Limb (tissue), 2 donors: ENCODE results near the gene DHX8.
A peak's percentile ranks its signal among the peaks of the same experiment; 100 is the strongest.

Experiments
- DNase-seq, 2 donors: peaks; one replicate each; pipeline ENCODE4 v3.0.0-alpha.2; 2016; ENCODE audit errors: extremely low spot score in 2 of 2

The DHX8 gene

DNA sequence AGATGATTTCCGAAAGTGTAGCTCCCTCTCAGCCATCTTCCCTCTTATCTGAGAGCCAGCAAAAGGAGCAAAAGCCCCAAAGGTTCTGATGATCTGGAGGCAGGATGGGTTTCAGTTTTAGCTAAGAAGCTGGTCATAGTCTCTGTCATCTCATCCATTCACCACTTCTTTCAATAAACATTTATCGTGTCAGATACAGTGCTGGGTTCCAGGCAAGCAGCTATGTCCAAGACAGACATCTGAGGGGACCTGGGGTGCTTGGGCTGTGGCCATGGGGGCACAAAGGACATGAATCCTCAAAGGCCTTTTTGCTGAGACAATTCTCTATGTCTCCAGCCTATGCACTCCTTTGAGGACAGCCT lies 63.4 kb downstream of the DHX8 start:
- no peak for DNase-seq

DNA sequence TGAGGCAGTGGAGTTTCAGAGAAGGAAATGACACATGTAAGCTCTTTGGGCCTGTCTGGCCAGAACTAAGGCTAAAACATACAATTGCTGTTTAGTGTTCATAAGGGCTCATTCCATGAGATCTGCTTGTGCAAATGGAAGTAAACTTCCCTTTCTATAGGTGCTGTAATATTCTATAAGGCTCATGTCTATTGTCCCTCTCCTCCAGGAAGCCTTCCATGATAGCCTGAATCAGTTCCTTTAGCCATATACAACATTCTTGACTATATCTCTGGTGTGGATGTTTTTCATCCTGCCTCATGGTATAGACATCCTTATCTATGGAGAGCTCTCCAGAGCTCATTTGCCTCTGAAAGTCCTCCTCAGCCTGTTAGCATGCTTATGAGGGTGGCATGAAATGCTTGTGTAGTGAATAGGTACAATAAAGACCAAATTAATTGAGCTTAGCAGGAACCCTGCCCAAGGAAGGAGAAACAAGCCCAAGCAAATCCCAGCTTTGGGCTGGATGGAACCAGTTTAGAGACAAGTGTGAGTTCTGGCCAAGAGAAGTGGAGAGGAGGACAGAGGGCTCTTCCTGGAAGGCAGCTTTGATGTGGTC lies 64.0 kb downstream of the DHX8 start:
- DNase-seq: no peak

DNA sequence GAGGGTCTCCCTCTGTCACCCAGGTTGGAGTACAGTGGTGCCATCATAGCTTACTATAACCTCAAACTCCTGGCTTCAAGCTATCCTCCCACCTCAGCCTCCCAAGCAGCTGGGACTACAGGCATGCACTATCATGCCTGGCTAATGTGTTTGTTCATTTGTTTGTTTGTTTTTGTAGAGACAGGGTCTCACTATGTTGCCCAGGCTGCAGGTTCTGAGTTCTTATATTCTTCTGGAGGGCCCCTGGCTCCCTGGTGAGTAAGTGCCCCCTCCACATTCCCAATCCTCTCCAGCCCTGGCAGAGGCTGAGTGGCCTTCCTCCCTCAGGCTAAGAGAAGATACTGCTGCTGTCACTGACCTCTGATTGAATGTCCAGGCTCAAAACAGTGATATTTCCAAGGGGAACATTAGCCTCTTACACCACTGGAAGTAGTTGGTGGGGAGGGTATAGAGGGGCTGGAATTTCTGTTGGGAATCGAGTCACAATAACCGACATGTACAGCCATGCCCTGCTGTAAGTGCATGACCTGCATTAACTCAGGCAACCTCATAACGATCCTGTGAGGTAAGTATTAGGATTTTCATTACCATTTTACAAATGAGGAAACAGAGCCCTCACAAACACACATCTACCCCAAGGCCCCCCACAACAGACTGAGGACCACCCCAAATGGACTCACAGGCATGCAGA lies 65.1 kb downstream of the DHX8 start:
- no peak for DNase-seq

DNA sequence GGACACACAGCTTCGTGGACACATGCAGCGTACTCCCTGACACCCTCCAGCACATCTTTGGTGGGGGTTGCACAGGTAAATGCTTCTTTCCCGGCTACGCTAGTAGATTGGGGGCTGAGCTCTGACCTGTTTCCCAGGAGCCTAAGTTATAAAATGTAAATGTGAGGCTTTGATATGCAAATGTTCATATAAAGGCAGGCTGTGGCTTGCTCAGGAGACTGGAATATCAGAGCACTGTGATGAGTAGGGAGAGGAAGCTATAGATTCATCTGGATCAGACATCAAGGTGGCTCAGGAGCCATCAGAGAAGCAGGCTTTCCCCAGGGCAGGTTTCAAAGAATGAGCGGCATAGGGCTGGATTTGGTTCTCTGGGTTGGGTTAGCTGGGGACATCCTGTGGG lies 65.7 kb downstream of the DHX8 start:
- no peak for DNase-seq

DNA sequence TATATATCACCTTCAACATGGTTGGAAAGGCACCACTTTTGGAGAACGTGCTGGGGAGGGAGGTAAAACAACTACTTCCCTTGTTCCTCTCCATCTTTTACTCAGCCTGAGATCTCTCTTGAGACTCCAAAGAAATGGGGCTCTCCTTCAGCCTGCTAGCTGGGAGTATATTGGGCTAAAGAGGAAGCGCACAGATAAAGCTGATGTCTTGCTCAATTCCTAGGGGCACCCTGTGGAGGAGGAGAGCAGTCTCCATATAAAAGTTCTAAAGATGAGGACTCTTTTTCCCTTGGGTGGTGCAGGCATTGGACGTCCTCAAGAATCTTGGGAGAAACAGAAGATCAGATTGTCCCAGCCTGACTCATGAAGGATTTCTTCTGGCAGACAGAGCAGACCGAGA lies 67.0 kb downstream of the DHX8 start:
- no peak for DNase-seq

DNA sequence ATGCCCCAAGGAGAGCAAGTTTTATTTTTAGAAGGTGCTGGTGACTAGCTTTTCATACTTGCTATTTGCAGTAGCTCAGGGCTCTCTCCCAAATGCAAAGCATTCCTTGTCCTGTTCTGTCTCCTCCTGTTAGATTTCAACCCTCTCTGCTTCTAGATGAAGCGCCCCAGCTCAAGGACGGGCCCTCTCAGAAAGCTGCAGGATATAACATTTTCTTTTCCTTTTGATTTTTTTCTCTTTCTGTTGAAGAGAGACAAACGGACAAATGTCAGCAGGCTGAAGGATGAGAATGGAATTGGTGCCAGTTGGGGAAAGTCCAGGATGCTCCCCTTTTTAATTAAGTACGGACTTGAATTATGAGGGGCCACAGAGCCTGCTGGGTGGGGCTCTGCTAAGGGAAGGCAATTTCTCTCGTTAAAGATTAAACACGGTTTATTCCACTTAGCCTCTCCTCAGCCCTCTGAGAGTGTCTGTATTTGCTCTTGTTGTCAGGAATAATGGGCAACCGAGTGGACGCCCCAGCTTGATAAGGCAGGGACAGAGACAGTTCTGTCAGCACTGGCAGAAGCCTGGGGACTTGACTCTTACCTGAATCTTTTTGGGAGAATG lies 68.6 kb downstream of the DHX8 start:
- DNase-seq: no peak

DNA sequence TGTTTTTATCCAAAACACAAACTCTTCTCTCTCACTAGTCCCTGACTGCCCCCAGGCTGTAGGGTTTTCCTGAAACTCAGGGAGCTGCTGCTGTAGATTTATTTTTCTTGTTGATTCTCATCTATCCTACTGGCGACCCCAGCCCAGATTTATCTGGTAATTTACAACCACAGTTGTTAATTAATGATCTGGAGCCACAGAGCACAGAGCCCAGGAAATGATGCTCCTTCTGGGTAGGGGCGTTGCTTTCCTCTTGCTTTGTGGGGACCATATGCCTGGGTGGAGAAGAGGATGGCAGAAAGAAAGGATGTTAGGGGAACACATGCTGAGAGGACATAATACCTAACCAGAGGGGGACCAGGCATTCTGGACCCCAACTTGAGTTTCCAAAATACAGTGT lies 69.8 kb downstream of the DHX8 start:
- DNase-seq: no peak

DNA sequence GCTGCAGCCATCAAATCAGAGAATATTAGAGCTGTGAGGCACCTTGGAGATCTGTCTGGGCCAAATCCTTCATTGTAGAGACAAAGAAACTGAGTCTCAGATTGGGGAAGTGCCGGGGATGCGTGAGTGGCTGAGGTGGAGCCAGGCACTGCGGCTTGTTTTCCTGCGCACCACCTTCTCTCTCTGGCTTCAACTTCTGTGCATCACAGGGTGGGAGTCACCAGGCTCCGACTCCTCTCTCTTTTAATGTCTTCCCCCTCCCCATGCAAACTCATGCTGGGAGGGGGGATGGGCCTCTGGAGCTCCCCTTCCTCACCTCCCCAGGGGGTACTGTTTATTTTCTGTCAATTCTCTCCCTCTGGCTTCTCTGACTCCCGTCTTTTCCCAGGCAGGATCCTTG lies 71.1 kb downstream of the DHX8 start:
- DNase-seq: no peak

DNA sequence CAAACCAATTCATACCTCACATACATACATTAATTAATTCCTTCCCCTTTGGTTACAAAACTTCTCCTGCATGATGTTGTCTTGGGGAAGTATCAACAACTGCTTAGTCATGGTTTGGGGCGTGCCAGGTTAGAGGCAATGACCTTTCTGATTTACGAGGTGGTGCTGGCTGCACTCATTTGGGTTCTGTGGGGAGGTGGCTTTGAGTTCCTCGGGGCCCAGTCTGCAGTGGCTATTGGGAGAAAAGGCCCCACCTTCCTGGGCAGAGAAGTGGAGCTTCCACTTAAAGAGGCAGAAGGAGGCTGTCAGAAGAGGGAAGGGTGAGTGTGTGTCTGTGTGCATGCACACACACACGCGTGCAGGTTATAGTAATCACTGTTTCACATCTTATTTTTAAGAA lies 72.5 kb downstream of the DHX8 start:
- no peak for DNase-seq

DNA sequence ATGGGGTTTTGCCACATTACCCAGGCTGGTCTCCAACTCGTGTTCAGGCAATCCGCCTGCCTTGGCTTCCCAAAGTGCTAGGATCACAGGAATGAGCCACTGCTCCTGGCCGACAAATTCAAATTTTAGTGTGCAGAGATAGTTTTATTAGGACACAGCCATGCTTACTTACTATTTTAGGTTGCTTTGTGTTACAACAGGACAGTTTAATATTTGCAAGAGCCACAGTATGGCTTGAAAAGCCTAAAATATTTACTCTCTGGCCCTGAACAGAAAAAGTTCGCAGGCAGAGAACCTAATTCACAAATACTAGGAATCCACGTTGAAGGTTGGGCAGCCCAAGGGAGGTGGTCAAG lies 75.0 kb downstream of the DHX8 start:
- no peak for DNase-seq

DNA sequence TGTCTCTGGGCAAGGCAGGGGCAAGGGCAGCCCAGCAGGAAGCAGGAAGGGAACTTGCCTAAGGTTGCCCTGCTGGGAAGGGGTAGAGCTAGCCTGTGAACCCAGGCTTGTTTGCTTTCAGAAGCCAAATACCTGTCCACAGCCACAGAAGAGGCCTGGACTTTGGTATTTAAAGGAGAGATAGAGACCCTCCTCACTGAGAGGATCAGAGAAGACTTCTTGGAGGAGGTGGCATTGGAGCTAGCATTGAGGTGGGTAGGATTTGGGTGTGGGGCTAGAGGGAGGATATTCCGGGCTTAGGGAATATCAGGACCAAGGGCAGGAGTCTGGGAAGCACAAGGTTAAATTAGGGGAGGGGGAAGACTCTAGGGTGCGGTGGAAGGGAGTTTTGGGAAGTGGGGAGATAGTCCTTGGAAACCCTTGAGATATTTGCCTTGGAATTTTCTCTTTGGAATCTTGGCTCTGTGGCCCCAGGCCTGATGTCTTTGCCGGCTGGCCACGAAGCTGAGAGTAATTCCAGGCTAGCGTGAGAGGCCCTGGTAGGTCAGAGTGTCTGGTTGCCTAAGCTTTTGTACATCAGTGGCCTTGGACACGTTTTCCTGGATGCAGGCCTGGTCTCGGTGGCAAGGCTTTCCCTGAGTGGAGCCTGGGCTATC lies 75.5 kb downstream of the DHX8 start:
- no peak for DNase-seq

DNA sequence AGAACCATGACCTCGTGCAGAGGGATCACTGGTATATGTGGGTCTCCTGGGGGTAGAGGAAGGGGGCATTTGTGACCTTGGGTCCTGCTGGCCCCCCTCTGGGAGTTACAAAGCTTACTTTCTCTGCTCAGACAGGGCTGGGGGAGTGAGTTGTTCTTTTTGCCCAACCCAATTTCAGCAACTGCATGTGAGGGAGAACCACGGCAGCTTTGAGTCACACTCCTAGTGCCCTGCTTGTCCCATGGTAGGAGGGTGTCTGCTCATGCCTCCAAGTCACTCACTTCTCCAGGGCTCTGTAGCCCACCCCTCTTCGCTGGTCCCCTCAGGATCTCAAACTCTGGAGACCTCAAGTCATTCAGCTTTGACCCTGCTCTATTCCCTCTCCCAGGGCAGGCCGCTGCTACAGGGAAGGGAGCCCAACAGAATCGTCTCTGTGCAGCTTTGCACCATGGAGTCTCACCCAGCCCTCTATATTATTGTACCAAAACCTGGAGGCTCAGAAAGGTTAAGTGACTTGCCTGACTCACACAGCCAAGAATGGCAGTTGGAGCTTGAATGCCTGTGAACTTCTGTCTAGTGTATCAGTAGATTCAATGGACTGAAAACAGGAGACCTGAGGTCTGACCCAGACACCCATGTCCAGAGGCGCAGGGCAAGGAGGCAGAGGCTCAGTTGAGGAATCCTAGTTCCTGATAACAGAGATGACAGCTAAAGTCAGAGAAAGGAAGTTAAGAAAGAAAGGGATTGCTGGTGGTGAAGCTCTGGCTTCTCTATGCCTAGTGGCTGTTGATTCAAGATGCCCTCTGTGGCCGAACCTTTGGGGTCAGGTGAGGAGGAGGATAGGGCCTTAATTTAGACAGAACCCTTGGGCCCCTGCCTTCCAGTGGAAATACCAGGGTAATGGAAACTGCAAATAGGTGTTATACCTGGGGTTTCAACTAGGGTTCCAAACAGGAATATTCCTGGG lies 77.0 kb downstream of the DHX8 start:
- DNase-seq: no peak

DNA sequence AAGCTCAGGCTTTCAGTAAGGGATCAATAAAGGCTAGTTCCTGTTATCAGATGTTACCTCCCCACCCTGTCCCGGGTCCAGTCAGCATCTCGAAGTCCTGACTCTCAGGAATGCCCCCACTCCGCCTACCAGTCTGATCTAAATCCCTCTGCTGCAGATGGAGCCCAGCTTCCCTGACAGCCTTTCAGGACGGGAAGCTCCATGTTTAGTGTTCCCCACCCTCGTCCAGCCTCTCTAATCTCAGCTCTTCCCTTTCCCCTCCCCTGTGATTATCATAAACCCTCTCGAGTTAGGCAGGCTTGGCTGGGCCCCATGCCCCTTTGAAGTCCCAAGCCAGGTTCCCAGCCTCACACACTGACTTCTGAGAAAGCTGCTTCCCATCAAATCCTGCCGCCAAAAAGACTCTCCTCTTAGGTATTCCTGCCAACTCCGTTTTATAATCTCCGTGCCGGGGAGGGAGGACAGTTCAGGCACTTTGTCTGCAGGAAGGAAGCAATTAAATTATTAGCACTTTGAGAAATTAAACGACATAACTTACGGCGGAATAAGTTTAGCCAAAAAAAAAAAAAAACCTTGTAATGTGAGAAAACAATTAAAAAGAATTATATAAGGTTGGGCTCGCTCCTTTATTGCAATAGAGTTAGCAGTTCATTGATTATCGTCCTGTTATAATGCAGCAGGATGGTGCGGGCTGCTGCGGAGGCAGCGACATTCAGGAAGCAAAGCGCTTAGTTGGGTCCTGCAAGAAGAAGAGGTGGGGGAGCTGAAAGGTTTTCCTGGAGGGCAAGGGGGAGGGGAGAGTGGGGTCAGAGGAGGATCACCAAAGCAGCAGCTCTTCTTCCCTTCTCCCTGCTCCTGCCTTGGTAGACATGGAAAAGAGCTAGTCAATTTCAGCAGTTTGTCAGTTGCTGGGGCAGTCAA lies 79.2 kb downstream of the DHX8 start:
- DNase-seq: peak in 1 of 2 donors; percentile 50

DNA sequence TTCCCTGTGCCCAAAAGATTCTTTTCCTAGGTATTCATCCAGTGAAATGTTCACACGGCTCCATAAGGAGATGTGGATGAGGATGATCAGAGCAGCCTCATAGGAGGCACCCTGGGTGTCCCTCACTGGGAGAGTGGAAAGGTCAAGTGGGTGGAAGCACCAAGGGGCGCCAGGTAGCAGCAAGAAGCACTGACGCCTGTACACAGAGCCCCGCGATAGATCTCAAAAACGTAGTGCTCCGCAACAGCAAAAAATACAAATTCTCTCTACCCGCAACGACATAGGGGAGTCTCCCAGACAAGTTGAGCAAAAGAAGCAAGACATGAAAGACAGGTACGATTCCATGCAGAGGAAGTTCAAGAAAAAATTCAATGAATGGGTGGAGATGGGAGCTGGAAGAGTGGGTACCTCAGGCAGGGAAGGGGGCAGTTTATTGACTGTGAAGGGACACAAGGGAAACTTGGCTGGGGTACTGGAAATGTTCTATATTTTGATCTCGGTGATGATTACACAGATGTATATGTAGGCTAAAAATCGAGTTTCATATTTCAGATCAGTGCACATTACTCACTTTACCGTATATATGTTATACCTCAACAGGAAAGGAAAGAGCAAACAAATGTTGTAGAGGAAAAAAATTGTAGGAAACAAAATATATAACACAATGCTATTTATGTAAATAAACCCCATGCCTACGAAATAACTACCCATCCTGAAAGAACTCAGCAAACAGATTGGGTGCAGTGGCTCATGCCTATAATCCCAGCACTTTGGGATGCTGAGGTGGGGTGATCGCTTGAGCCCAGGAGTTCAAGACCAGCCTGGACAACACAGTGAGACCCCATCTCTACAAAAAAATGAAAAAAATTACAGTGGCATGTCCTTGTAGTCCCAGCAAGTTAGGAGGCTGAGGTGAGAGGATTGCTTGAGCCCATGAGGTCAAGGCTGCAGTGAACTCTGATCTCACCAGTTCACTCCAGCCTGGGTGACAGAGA lies 80.1 kb downstream of the DHX8 start:
- no peak for DNase-seq

DNA sequence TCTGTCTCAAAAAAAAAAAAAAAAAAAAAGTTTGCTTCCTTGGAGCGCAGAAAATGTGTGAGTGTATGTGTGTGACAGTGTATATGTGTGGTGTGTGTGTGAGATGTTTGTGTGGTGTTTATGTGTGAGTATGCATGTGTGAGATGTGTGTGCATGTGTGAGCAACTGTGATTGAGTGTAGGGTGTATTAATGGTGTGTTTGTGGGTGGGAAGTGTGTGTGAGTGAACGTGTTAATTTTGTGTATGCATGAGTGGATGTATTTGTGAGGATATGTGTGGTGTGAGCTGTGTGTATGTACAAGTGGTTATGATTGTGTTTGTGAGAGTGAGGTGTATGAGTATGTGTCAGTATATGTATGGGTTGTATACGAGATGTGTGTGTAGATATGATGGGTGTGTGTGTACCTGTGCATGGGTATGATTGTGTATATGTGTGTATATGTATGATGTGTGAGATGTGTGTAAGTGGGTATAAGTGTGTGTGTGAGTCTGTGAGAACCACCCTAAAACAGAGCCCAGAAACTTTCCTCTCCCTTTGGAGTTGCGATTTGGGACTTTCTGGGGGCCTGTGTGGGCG lies 84.8 kb downstream of the DHX8 start:
- no peak for DNase-seq

DNA sequence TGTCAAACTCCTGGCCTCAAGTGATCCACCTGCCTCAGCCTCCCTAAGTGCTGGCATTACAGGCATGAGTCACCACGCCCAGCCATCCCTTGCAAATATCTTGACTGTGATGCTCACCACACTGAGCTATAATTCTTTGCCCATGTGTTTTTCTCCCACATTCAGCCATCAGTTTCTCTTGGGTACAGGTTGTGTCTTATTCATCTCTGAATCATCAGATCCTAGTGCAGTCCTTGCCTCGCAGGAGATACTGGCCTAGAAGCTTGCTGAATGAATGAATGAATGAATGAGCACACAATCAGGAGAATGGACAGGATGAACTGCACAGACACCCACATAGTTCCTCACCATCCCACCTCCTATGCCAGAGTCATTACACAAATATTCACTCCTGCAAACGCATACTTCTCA lies 86.7 kb downstream of the DHX8 start:
- DNase-seq: no peak

DNA sequence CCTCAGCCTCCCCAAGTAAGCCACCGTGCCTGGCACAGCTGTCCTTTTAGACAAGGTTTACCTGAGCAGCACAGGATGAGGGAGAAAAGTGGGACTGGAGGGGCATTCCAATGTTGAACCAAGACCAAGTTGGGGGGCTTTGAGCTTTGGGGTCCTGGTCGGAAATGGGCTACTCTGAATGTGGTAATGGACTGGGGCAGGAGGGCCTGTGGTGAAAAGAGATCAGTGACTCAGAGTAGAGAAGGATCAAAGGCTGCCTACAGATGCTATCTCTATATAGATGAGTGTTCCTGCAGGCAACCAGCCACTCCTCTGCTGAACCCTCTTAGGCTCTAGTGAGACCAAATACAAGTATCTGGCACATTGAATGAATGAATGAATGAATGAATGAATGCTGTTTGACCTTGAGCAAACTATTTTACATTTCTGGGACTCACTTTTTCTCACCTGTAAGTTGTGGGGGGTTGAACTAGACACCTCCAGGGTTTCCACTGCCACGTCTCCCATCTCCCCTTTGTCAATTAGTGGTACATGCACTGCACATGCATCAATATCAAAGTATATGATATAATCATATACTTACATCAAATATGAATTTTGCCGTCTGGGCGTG lies 88.7 kb downstream of the DHX8 start:
- DNase-seq: no peak

DNA sequence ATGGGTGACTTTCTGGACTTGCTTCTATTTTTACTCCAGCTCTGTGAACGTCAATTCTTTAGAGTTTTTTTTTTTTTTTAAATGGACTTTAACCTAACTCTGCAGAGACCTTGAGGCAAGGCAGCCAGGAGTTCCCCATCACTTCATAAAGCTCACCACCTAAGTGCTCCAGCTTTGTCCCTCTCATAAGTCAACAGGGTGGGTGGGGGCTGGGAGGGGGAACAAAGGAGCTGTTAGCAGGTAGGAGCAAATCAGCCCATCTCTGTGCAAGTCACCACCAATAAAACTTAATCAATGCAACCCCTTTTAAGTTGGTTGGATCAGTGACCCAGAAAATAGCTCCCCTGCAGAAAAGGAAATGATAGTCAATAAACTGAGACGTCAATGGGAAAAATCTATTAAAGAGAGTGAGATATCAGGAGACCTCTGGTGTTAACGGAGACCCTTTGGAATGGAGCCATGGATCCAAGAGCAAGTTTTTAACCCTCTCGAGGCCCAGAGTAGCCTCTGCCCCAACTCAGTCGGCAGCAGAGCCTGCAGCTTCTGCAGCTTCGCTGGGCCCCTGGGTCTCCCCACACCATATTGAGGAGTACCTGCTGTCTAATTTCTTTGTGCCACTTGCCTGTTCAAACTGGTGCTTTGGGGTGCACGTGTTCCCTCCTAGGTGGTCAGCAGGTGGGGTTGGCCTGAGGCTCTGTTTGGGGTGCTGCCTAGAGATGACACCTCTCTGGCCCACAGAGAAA lies 90.0 kb downstream of the DHX8 start:
- DNase-seq: no peak
